Measurements from ENCODE around the gene DAGLA. TPM values are rescaled to one million over a fixed set of nuclear protein-coding genes. Genes with fewer than 3 reads are reported as not detected.

The DAGLA gene
- total RNA-seq, 1 donor from 2014 or later: 4.6 TPM

DNA sequence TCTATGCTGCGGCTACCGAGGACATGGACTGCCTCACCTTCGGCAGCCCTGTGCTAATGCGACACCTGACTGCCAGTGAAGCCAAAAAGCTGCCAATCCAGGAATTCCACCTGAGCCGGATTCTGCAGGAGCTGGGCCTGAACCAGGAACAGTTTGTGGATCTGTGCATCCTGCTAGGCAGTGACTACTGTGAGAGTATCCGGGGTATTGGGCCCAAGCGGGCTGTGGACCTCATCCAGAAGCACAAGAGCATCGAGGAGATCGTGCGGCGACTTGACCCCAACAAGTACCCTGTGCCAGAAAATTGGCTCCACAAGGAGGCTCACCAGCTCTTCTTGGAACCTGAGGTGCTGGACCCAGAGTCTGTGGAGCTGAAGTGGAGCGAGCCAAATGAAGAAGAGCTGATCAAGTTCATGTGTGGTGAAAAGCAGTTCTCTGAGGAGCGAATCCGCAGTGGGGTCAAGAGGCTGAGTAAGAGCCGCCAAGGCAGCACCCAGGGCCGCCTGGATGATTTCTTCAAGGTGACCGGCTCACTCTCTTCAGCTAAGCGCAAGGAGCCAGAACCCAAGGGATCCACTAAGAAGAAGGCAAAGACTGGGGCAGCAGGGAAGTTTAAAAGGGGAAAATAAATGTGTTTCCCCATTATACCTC lies 115.8 kb downstream of the DAGLA start:
- no peak for DNase-seq (ENCODE audit: low read depth)
- H3K27me3 ChIP-seq (ENCODE audit: control insufficient read depth, insufficient read depth, low read length): no peaks in the 10 kb centered on the region
- no peak overlapping the region for H3K4me3 ChIP-seq (ENCODE audit: low read depth, low read length)
- TF ChIP-seq, protein P1, sequence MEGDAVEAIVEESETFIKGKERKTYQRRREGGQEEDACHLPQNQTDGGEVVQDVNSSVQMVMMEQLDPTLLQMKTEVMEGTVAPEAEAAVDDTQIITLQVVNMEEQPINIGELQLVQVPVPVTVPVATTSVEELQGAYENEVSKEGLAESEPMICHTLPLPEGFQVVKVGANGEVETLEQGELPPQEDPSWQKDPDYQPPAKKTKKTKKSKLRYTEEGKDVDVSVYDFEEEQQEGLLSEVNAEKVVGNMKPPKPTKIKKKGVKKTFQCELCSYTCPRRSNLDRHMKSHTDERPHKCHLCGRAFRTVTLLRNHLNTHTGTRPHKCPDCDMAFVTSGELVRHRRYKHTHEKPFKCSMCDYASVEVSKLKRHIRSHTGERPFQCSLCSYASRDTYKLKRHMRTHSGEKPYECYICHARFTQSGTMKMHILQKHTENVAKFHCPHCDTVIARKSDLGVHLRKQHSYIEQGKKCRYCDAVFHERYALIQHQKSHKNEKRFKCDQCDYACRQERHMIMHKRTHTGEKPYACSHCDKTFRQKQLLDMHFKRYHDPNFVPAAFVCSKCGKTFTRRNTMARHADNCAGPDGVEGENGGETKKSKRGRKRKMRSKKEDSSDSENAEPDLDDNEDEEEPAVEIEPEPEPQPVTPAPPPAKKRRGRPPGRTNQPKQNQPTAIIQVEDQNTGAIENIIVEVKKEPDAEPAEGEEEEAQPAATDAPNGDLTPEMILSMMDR (IDR thresholded peaks at IDR 0.05; ENCODE audit: insufficient read depth, low read length, poor library complexity, severe bottlenecking): no peak
- H3K36me3 ChIP-seq (ENCODE audit: control insufficient read depth, insufficient read depth, low read length): peaks cover 1% of the 10 kb centered on the region

Other genes starting within 250 kb of the DAGLA start
- 0.25 TPM in 1 of 2 replicates, not detected in the other for gene LRRC10B, start 171.6 kb upstream of the DAGLA start, total RNA-seq
- 12.7 and 15.9 TPM in 2 replicates for gene SYT7, start 99.3 kb upstream of the DAGLA start, total RNA-seq
- gene MYRF, start 72.2 kb downstream of the DAGLA start, total RNA-seq: 13.7 and 16.6 TPM in 2 replicates
- 75.8 and 135 TPM in 2 replicates for gene TMEM258, start 112.2 kb downstream of the DAGLA start, total RNA-seq
- gene FEN1, start 112.5 kb downstream of the DAGLA start, total RNA-seq: 31.3 and 32.9 TPM in 2 replicates
- gene FADS1, start 136.6 kb downstream of the DAGLA start, total RNA-seq: 94.5 and 96.3 TPM in 2 replicates
- gene FADS2, start 147.9 kb downstream of the DAGLA start, total RNA-seq: 222 and 235 TPM in 2 replicates
- 134 and 152 TPM in 2 replicates for gene FADS3, start 211.2 kb downstream of the DAGLA start, total RNA-seq
- gene RAB3IL1, start 237.2 kb downstream of the DAGLA start, total RNA-seq: 5.2 and 9.9 TPM in 2 replicates

Measured in kidney epithelial cell (primary cell).